Measurements from ENCODE around the gene NSMF.

The NSMF gene

GRCh38 chr9:137429974-137430722 lies 29.0 kb downstream of the NSMF start:
- FAIRE-seq, result no peak

- FAIRE-seq, result no peak
These were observed 29.6 kb downstream of the NSMF start for GRCh38 chr9:137429546-137429890.

- FAIRE-seq, result no peak
These were observed 30.1 kb downstream of the NSMF start for GRCh38 chr9:137428841-137429545.

GRCh38 chr9:137428311-137428630 lies 30.9 kb downstream of the NSMF start:
- FAIRE-seq, result no peak

- FAIRE-seq, result no peak
These were observed 31.5 kb downstream of the NSMF start for GRCh38 chr9:137427454-137428310.

- no peak for FAIRE-seq
These were observed 33.0 kb downstream of the NSMF start for GRCh38 chr9:137426018-137426681.

GRCh38 chr9:137423514-137424291 lies 35.4 kb downstream of the NSMF start:
- FAIRE-seq, result no peak

- FAIRE-seq, result no peak
These were observed 36.3 kb downstream of the NSMF start, which contains the start of the genes EXD3 and NOXA1 for GRCh38 chr9:137422604-137423513. EXD3 (minus strand) TSS chr9:137423162; CDS start chr9:137395357, 27,805 bp downstream. NOXA1 (plus strand) TSS chr9:137423393; CDS start chr9:137423530, 137 bp downstream.

- no peak for FAIRE-seq
These were observed 37.1 kb downstream of the NSMF start for GRCh38 chr9:137421838-137422603.

GRCh38 chr9:137417161-137418021 lies 41.7 kb downstream of the NSMF start:
- no peak for FAIRE-seq

GRCh38 chr9:137416563-137417151 lies 42.5 kb downstream of the NSMF start:
- FAIRE-seq, result no peak

GRCh38 chr9:137416006-137416562 lies 43.0 kb downstream of the NSMF start:
- no peak for FAIRE-seq

GRCh38 chr9:137415451-137415850 lies 43.7 kb downstream of the NSMF start:
- no peak for FAIRE-seq

GRCh38 chr9:137412431-137412830 lies 46.7 kb downstream of the NSMF start:
- no peak for FAIRE-seq

GRCh38 chr9:137411645-137412380 lies 47.3 kb downstream of the NSMF start:
- no peak for FAIRE-seq

- FAIRE-seq, result no peak
These were observed 47.9 kb downstream of the NSMF start for GRCh38 chr9:137411260-137411644.

GRCh38 chr9:137410891-137411249 lies 48.3 kb downstream of the NSMF start:
- no peak for FAIRE-seq

Measured in islet of Langerhans (tissue), 1 donor.